Small intestine (tissue), 7 donors: ENCODE measurements around the gene NME9. TPM values are rescaled to one million over a fixed set of nuclear protein-coding genes. Genes with fewer than 3 reads are reported as not detected.

Experiments
- DNase-seq, 2 donors: peaks; one replicate each; pipeline versions ENCODE4 v3.0.0 to v3.0.0-alpha.2; 2013
- FAIRE-seq: peaks from 2 replicates; lab custom pipeline; 2012; peaks lifted over from hg19 to GRCh38; lab: Jason Lieb, UNC
- H3K27ac ChIP-seq, 3 donors: one replicate each; pipeline ENCODE4 v1.5.1; 2013; ENCODE audit warnings: low read length in 2 of 3, mild to moderate bottlenecking in 2 of 3, control low read depth in 1 of 3, inconsistent platforms in 1 of 3, low read depth in 1 of 3, moderate library complexity in 1 of 3
- H3K27me3 ChIP-seq, 3 donors: one replicate each; pipeline ENCODE4 v1.6.1; 2013; ENCODE audit warnings: low read length in 3 of 3, inconsistent platforms in 1 of 3; ENCODE audit not compliant: control insufficient read depth in 3 of 3, insufficient read depth in 3 of 3
- H3K36me3 ChIP-seq, 3 donors: one replicate each; pipeline ENCODE4 v1.6.1; 2013; ENCODE audit warnings: low read length in 3 of 3, inconsistent platforms in 1 of 3, low read depth in 1 of 3, mild to moderate bottlenecking in 1 of 3, moderate library complexity in 1 of 3; ENCODE audit not compliant: control insufficient read depth in 3 of 3, insufficient read depth in 2 of 3
- H3K4me1 ChIP-seq, 3 donors: one replicate each; pipeline ENCODE4 v1.6.1; 2013; ENCODE audit warnings: low read length in 2 of 3, inconsistent platforms in 1 of 3, low read depth in 1 of 3, mild to moderate bottlenecking in 1 of 3, moderate library complexity in 1 of 3; ENCODE audit not compliant: control insufficient read depth in 3 of 3, insufficient read depth in 2 of 3
- H3K4me3 ChIP-seq, 3 donors: one replicate each; pipeline ENCODE4 v1.5.1; 2013; ENCODE audit warnings: low read length in 3 of 3, control low read depth in 1 of 3, inconsistent platforms in 1 of 3, low read depth in 1 of 3, mild to moderate bottlenecking in 1 of 3, moderate library complexity in 1 of 3
- H3K9me3 ChIP-seq, 2 donors: one replicate each; pipeline ENCODE4 v1.6.1; 2013; ENCODE audit warnings: low read depth in 1 of 2, low read length in 1 of 2; ENCODE audit not compliant: control insufficient read depth in 2 of 2, insufficient read depth in 1 of 2
- whole genome bisulfite sequencing, 3 donors: extraction: QIAGEN DNeasy Blood & Tissue Kit; methylation state at CpG; one replicate each; pipeline ENCODE4 v1.1.7; 2013; 5-methylcytosine and 5-hydroxymethylcytosine counted together
- polyA plus RNA-seq, 4 donors: library from polyadenylated mRNA; stranded (reverse) in 3 of 4; unstranded in 1 of 4; fragments of 200-250 nt in 3 of 4; fragments of 120-200 nt in 1 of 4; gene quantifications; one replicate each; pipeline versions ENCODE4 v1.2.1 to v1.2.3, GENCODE V29; 2013
- donor health status: healthy with polysubstance abuse.
- donor health status: control.
- donor health status: control.
- donor health status: Bipolar disorder and iron deficiency.
- donor health status: healthy.

Gene NME9
- polyA plus RNA-seq, 4 donors, result 0.13 to 0.84 TPM; not detected in 2

DNA sequence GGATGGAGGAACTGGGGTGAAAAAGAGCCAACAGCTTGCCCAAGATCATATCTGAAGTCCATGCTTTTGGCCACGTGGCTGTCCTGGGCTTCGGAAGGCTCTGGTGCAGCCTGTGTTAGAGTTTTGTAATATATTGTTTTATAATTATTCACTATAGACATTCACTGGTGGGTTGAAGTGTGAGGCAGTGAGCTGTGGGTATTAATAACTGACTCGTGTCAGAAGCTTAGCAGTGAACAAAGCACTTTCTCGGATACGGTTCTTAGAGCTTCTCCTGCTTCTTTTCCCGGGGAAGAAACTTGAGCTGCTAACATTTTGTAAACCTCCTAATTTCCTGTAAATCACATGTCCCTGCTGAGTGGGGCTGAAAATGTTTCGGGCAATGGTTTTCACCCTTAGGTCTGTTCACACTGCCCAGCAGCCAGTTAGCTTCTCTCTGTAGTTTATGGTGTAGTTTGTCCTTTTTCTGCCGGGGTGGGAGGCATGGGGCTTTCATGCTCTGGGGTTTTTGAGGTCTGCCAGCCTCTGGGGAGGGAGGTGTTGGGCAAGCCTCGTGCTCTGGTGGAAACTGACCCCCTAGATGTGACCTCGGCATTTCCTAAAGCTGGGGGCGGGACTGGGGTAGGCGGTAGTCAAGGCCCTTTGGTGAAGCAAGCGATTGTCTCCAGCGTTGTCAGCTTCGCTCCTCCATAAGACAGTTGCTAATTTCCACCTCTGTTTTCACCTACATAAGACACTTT is 20.4 kb upstream of the NME9 start:
- Histone ChIP-seq H3K27me3 (peaks cover 0 to 22% (median 0%) of the 10 kb centered on the region in 3 donors), H3K4me3 (no peak overlapping the region), H3K9me3 (no peaks in the 10 kb centered on the region), H3K27ac (no peak overlapping the region), H3K36me3 (no peaks in the 10 kb centered on the region), H3K4me1 (no peaks in the 10 kb centered on the region)
- no peak for DNase-seq
- 57 to 59% (median 58%) methylated on average over 15 of the region's 15 CpGs for WGBS, 3 donors
- FAIRE-seq, result no peak

DNA sequence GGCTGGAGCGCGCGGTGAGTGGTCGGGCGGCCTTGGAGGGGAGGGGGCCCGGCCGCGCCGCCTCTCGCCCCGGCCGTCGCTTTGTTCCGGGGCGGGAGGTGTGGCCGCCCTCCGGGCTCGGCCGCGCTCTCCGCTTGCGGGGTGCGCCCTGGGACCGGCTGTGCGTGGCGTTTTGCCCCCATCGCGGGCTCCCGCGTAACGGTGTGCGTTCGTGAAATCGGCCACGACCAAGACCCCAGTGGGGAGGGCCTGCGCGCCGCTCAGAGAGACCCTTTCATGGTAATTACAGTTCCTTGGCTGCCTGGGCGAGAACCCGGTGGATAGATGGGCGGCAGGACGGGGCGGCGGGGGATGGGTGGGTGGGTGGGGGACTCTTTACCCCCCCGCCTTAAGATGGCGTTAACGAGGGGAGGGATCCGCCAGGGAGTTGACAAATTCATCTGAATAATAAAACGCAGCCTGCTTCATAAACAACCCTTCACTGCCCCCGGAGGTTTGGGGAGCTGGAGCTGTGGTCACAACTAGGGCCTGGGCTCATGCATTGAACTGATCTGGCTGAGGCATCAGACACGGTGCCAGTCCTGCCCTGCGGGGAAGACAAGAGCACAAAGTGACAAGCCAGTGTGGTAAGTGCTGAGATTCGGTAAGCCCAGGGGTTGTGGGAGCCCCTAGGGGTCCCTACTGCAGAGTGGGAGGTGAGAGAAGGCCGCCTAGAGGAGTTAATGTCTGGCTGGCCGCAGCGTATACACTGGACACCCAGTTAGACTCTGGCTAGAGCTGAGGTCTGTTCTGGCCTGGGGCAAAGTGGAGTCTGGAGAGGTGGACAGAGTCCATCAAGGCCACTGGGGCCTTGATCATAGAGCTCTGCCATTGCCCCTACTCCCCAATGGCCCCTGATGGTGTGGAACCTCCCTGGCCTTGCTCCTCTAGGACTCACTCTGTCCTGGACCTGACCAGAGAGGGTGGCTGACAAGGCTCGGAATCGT is 19.4 kb upstream of the NME9 start:
- peak overlapping the region in 1 of 3 donors; percentile 71 for H3K27ac ChIP-seq
- peaks cover 0 to 22% (median 0%) of the 10 kb centered on the region in 3 donors for H3K27me3 ChIP-seq
- H3K4me3 ChIP-seq, result peak overlapping the region; percentile 47 to 54 (median 51)
- H3K4me1 ChIP-seq, result no peaks in the 10 kb centered on the region
- no peak for FAIRE-seq
- no peaks in the 10 kb centered on the region for H3K36me3 ChIP-seq
- WGBS, 3 donors, result 9 to 14% (median 10%) methylated on average over 45 to 58 of the region's 58 CpGs
- DNase-seq, result peak in 1 of 2 donors; percentile 12
- no peaks in the 10 kb centered on the region for H3K9me3 ChIP-seq

DNA sequence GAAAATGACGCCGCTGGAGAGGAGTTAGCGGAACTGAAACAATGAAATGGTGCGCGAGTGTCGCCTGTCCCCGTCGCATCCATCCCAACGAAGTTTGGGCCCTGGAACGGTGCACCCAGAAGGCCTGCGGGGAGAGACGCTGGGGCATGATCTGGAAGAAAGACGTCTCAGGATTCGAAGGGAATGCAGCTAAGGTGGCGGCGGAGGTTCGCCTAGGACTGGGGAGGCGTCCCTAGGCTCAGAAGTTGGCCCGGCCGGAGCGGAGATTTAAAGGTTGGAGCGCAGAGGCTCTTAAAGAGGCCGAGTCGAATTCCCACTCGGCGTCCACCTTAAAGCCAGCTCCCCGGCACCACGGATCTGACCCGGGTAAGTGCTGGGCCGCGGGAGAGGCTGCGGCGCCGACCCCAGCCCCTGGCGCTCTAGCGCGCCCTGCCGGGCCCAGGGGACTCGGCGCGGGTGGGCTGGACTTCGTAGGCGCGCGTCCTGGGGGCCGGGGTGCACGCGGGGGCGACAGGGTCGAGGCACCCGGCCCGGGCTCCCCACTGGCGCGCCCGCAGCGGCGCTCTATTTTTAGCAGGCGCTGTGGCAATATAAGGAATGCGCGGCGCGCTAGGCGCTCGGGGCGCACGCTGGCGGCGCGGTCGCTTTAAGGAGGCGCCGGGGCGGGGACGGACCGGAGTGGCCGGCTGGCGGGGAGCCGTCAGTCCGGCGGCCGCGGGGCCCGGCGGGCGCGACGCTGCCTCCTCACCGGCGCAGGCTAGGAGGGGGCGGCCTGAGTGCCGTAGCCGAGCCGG is 18.5 kb upstream of the NME9 start, which contains the start of gene MRAS:
MRAS (plus strand) TSS at position 620 of the 794 bp plus-strand sequence. CDS start 24,305 bp downstream, outside the sequence.
- no peaks in the 10 kb centered on the region for H3K4me1 ChIP-seq
- DNase-seq, result peak; percentile 34 to 74
- peaks cover 0 to 22% (median 0%) of the 10 kb centered on the region in 3 donors for H3K27me3 ChIP-seq
- WGBS, 3 donors, result 1% methylated on average over 63 to 93 of the region's 93 CpGs
- FAIRE-seq, result no peak
- no peaks in the 10 kb centered on the region for H3K36me3 ChIP-seq
- no peaks in the 10 kb centered on the region for H3K9me3 ChIP-seq
- peak within 1 kb of the TSS; percentile 47 to 54 (median 51) for H3K4me3 ChIP-seq
- H3K27ac ChIP-seq, result peak within 1 kb of the TSS; percentile 36 to 71 (median 47)

DNA sequence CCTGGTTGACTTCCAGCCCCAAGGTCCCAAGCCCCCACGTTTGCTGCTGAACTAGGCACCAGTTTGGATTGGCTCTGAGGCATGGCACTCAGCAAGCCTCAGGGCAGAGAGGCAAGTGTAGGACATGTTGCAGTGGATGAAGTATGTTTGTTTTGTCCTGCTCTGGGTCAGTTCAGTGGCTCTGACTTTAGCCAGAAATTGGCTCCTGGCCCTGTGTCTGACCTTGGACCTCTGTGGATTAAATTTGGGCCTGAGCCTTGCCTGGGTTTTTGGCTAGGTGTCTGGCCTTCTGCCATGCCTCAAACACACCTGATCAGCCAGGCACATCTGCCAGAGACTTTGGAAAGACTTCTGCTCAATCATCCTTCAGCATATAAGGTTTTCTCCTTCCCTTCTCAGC is 15.1 kb upstream of the NME9 start:
- no peak overlapping the region for H3K4me3 ChIP-seq
- no peaks in the 10 kb centered on the region for H3K4me1 ChIP-seq
- FAIRE-seq (no peak), DNase-seq (no peak)
- no peaks in the 10 kb centered on the region for H3K36me3 ChIP-seq
- no peak overlapping the region for H3K27ac ChIP-seq
- WGBS, 3 donors, result 31 to 73% (median 60%) methylated on average over 1 of the region's 1 CpG
- H3K9me3 ChIP-seq, result no peaks in the 10 kb centered on the region
- peaks cover 0 to 10% (median 0%) of the 10 kb centered on the region in 3 donors for H3K27me3 ChIP-seq

DNA sequence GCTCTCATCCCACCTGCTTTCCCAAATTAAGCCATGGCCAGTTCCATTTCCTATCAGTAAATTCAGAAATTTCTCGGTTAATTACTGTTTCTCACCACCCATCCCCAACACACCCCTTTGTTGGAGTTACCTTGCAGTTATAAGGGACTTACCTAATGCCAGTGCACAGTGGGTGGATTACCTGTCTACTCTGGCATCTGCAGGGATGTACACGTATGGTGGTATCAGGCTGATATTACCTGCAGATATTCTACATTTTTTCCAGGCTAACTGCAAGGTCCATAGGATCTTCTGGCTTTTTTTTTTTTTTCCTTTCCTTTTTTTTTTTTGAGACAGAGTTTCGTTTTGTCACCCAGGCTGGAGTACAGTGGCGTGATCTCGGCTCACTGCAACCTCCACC is 10.9 kb upstream of the NME9 start:
- Histone ChIP-seq H3K36me3 (no peaks in the 10 kb centered on the region), H3K9me3 (no peaks in the 10 kb centered on the region), H3K4me1 (no peaks in the 10 kb centered on the region), H3K27ac (no peak overlapping the region), H3K27me3 (no peaks in the 10 kb centered on the region), H3K4me3 (no peak overlapping the region)
- WGBS, 3 donors, result 67 to 91% (median 83%) methylated on average over 5 of the region's 5 CpGs
- FAIRE-seq, result no peak
- DNase-seq, result no peak

DNA sequence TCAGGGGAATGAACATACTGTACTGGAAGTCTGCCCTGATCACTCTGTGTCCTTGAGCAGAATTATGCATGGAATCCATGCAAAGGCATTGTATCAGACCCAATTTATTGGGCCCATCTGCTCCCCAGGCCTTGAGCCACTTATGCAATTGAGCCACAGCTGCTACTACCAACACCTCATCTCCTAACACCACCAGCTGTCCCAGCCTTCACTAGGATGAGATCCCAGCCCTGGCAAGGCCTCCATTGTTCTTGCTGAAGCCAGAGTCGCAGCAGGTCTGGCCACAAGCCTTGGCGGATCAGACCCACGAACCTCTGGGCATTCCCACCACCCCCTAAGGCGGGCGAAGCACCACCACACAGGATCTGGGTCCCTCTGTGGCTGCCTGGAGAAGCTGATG is 9.2 kb upstream of the NME9 start:
- H3K4me3 ChIP-seq, result no peak overlapping the region
- DNase-seq (no peak), FAIRE-seq (no peak)
- H3K4me1 ChIP-seq, result no peaks in the 10 kb centered on the region
- WGBS, 3 donors, result 87 to 95% (median 87%) methylated on average over 5 of the region's 5 CpGs
- H3K27me3 ChIP-seq, result no peaks in the 10 kb centered on the region
- no peak overlapping the region for H3K27ac ChIP-seq
- no peaks in the 10 kb centered on the region for H3K9me3 ChIP-seq
- no peaks in the 10 kb centered on the region for H3K36me3 ChIP-seq

DNA sequence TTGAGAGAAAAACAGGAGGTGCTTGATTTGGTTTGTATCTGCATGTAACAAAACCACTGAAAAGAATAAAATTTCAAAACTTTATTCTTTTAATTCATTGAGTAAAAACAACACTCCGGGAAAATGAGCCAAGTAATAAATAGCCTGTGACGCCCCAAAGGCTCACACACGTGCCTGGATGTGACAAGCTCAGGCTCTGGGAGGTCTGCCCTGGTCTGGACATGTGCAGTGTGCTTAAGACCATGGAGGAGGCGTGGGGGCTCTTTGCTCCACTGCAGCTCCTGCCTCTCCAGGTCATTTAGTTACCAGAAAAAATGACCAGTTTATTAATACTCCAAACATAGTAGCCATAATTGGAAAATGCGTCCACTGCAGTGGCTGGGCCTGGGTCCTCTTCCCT is 8.6 kb upstream of the NME9 start:
- H3K27ac ChIP-seq, result no peak overlapping the region
- no peaks in the 10 kb centered on the region for H3K4me1 ChIP-seq
- no peak overlapping the region for H3K4me3 ChIP-seq
- H3K36me3 ChIP-seq, result no peaks in the 10 kb centered on the region
- FAIRE-seq (no peak), DNase-seq (no peak)
- H3K9me3 ChIP-seq, result no peaks in the 10 kb centered on the region
- 46 to 67% (median 57%) methylated on average over 5 of the region's 5 CpGs for WGBS, 3 donors
- no peaks in the 10 kb centered on the region for H3K27me3 ChIP-seq
